HEK293 (cell line): ENCODE data around the gene ATG4B.

ENCODE experiments used
- CTCF ChIA-PET: fragments of 350-600 bp; formaldehyde crosslinking; extraction: SDS; loops from one replicate; lab custom pipeline; 2021; ENCODE audit warnings: antibody characterized with exemption; lab: Yijun Ruan, JAX
- POLR2A ChIA-PET: fragments of 300-600 bp; formaldehyde crosslinking; extraction: SDS; loops from one replicate; lab custom pipeline; 2020; ENCODE audit warnings: antibody characterized with exemption, inconsistent platforms; lab: Yijun Ruan, JAX
- H3K27ac ChIP-seq: fragments of 200-500 bp; sonication (Bioruptor generic); 2 replicates; pipeline ENCODE4 v1.5.1; 2014; ENCODE audit warnings: low read depth, low read length, control low read depth, inconsistent platforms; ENCODE audit errors: extremely low read depth
- H3K36me3 ChIP-seq, 2 experiments: fragments of 200-500 bp in 1 of 2; sonication (Bioruptor generic) in 1 of 2; 1 replicate in 1 of 2; 2 replicates in 1 of 2; pipeline ENCODE4 v1.5.1; 2014 to 2017; ENCODE audit warnings: inconsistent platforms in 2 of 2, low read length in 2 of 2; ENCODE audit not compliant: control insufficient read depth in 2 of 2, insufficient read depth in 1 of 2
- H3K4me1 ChIP-seq: fragments of 200-500 bp; sonication (Bioruptor generic); 2 replicates; pipeline ENCODE4 v1.5.1; 2014; ENCODE audit warnings: mild to moderate bottlenecking, low read length, inconsistent platforms; ENCODE audit not compliant: control insufficient read depth, insufficient read depth
- H3K4me3 ChIP-seq: 2 replicates; pipeline ENCODE4 v1.5.1; 2011; ENCODE audit warnings: low read depth, mild to moderate bottlenecking, control low read depth, low read length, moderate library complexity
- H3K9me3 ChIP-seq: fragments of 200-500 bp; sonication (Bioruptor generic); 2 replicates; pipeline ENCODE4 v1.5.1; 2014; ENCODE audit warnings: low read depth, low read length, inconsistent platforms; ENCODE audit not compliant: control insufficient read depth, insufficient read depth
- KLF16 ChIP-seq: fragments of 450-650 bp; formaldehyde crosslinking; IDR thresholded peaks from 2 replicates; pipeline ENCODE4 v1.5.1; 2017; ENCODE audit warnings: missing biosample characterization, missing genetic modification characterization
- SETDB1 ChIP-seq: IDR thresholded peaks from one replicate; pipeline ENCODE4 v1.6.1; 2017; ENCODE audit warnings: mild to moderate bottlenecking, low read length, moderate library complexity, mixed read lengths; ENCODE audit not compliant: insufficient read length
- ZBTB1 ChIP-seq: fragments of 450-650 bp; formaldehyde crosslinking; IDR thresholded peaks from 2 replicates; pipeline ENCODE4 v1.5.1; 2016; ENCODE audit warnings: missing biosample characterization, missing genetic modification characterization
- ZBTB48 ChIP-seq: fragments of 450-650 bp; formaldehyde crosslinking; IDR thresholded peaks from 2 replicates; pipeline ENCODE4 v1.5.1; 2016; ENCODE audit warnings: missing biosample characterization, missing genetic modification characterization
- ZBTB7A ChIP-seq: fragments of 450-650 bp; formaldehyde crosslinking; IDR thresholded peaks from 2 replicates; pipeline ENCODE4 v1.5.1; 2016; ENCODE audit warnings: low read depth, missing biosample characterization, missing genetic modification characterization
- ZFP69B ChIP-seq: fragments of 450-650 bp; formaldehyde crosslinking; IDR thresholded peaks from 2 replicates; pipeline ENCODE4 v1.5.1; 2016; ENCODE audit warnings: missing biosample characterization, missing genetic modification characterization
- ZIC2 ChIP-seq: fragments of 450-650 bp; formaldehyde crosslinking; IDR thresholded peaks from 2 replicates; pipeline ENCODE4 v1.5.1; 2016; ENCODE audit warnings: missing biosample characterization, missing genetic modification characterization
- ZNF138 ChIP-seq: fragments of 450-650 bp; formaldehyde crosslinking; IDR thresholded peaks from 2 replicates; pipeline ENCODE4 v1.5.1; 2016; ENCODE audit warnings: missing biosample characterization, missing genetic modification characterization, borderline replicate concordance
- ZNF184 ChIP-seq: fragments of 450-650 bp; IDR thresholded peaks from 2 replicates; pipeline ENCODE4 v1.5.1; 2018; ENCODE audit warnings: missing biosample characterization, mild to moderate bottlenecking, missing genetic modification characterization
- ZNF341 ChIP-seq: fragments of 450-650 bp; formaldehyde crosslinking; IDR thresholded peaks from 2 replicates; pipeline ENCODE4; 2016; ENCODE audit warnings: low read depth, missing biosample characterization, missing genetic modification characterization
- ZNF354C ChIP-seq: fragments of 450-650 bp; formaldehyde crosslinking; IDR thresholded peaks from 2 replicates; pipeline ENCODE4 v1.5.1; 2016; ENCODE audit warnings: missing biosample characterization, missing genetic modification characterization, low read depth, borderline replicate concordance
- ZNF391 ChIP-seq: fragments of 450-650 bp; formaldehyde crosslinking; IDR thresholded peaks from 2 replicates; pipeline ENCODE4 v1.5.1; 2016; ENCODE audit warnings: low read depth, missing biosample characterization, missing genetic modification characterization, borderline replicate concordance
- ZNF521 ChIP-seq: fragments of 450-650 bp; formaldehyde crosslinking; IDR thresholded peaks from 2 replicates; pipeline ENCODE4 v1.5.1; 2017; ENCODE audit warnings: missing biosample characterization, mild to moderate bottlenecking, missing genetic modification characterization
- ZNF558 ChIP-seq: fragments of 450-650 bp; formaldehyde crosslinking; IDR thresholded peaks from 2 replicates; pipeline ENCODE4 v1.5.1; 2016; ENCODE audit warnings: missing biosample characterization, missing genetic modification characterization
- ZNF571 ChIP-seq: fragments of 450-650 bp; formaldehyde crosslinking; IDR thresholded peaks from 2 replicates; pipeline ENCODE4 v1.5.0; 2017; ENCODE audit warnings: missing biosample characterization, missing genetic modification characterization
- ZNF600 ChIP-seq: fragments of 450-650 bp; formaldehyde crosslinking; IDR thresholded peaks from 2 replicates; pipeline ENCODE4 v1.5.1; 2016; ENCODE audit warnings: missing biosample characterization, missing genetic modification characterization
- ZNF654 ChIP-seq: fragments of 450-650 bp; formaldehyde crosslinking; IDR thresholded peaks from 2 replicates; pipeline ENCODE4 v1.5.1; 2016; ENCODE audit warnings: low read depth, missing biosample characterization, missing genetic modification characterization
- ZNF777 ChIP-seq: fragments of 450-650 bp; formaldehyde crosslinking; IDR thresholded peaks from 2 replicates; pipeline ENCODE4 v1.5.1; 2017; ENCODE audit warnings: missing biosample characterization, missing genetic modification characterization, borderline replicate concordance
- ZNF830 ChIP-seq: fragments of 450-650 bp; IDR thresholded peaks from 2 replicates; pipeline ENCODE4 v1.5.0; 2018; ENCODE audit warnings: missing biosample characterization, missing genetic modification characterization, low read depth, mild to moderate bottlenecking, moderate library complexity
- TF ChIP-seq, protein P1 (sequence below): fragments of 450-650 bp; IDR thresholded peaks from 2 replicates; pipeline ENCODE4 v1.5.1; 2018; ENCODE audit warnings: missing biosample characterization, mild to moderate bottlenecking, missing genetic modification characterization
- TF ChIP-seq, protein P2 (sequence below): fragments of 450-650 bp; formaldehyde crosslinking; IDR thresholded peaks from 2 replicates; pipeline ENCODE4 v1.5.1; 2016; ENCODE audit warnings: missing biosample characterization, missing genetic modification characterization
- TF ChIP-seq, protein P3 (sequence below): fragments of 450-650 bp; formaldehyde crosslinking; IDR thresholded peaks from 2 replicates; pipeline ENCODE4 v1.5.1; 2016; ENCODE audit warnings: missing biosample characterization, missing genetic modification characterization
- TF ChIP-seq, protein P4 (sequence below): fragments of 450-650 bp; formaldehyde crosslinking; IDR thresholded peaks from 2 replicates; pipeline ENCODE4 v1.5.1; 2017; ENCODE audit warnings: missing biosample characterization, missing genetic modification characterization

The ATG4B gene

DNA sequence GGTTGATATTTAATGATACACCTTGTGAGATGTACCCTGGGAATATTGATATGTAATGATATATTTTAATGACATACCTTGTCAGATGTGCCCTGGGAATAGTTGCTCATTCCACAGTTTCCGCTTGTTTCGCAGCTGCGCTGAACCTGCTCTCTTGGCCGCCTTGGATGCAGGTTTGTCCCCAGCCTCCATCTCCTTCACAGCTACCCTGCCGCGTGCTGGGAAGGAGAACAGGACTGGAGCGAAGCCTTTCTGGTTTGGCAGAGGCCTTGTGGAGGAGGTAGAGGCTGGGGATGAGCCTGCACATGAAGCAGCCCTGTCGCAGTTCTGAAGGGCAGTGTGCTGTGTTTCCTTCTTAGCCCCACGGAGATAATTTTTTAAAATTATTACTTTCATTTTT, 14.6 kb downstream of the ATG4B start (continued):
- TF ChIP-seq, protein P1, sequence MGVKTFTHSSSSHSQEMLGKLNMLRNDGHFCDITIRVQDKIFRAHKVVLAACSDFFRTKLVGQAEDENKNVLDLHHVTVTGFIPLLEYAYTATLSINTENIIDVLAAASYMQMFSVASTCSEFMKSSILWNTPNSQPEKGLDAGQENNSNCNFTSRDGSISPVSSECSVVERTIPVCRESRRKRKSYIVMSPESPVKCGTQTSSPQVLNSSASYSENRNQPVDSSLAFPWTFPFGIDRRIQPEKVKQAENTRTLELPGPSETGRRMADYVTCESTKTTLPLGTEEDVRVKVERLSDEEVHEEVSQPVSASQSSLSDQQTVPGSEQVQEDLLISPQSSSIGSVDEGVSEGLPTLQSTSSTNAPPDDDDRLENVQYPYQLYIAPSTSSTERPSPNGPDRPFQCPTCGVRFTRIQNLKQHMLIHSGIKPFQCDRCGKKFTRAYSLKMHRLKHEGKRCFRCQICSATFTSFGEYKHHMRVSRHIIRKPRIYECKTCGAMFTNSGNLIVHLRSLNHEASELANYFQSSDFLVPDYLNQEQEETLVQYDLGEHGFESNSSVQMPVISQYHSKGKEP (tag by site-specific recombination) = no peak
- TF ChIP-seq ZNF341 (tag by site-specific recombination) (no peak), ZIC2 (tag by site-specific recombination) (no peak), ZNF138 (no peak), ZNF830 (no peak), ZBTB7A (tag by site-specific recombination) (no peak), ZNF571 (tag by site-specific recombination) (no peak), ZNF354C (tag by site-specific recombination) (no peak), SETDB1 (no peak), ZNF521 (no peak), ZNF184 (tag by site-specific recombination) (no peak)
- TF ChIP-seq, protein P2, sequence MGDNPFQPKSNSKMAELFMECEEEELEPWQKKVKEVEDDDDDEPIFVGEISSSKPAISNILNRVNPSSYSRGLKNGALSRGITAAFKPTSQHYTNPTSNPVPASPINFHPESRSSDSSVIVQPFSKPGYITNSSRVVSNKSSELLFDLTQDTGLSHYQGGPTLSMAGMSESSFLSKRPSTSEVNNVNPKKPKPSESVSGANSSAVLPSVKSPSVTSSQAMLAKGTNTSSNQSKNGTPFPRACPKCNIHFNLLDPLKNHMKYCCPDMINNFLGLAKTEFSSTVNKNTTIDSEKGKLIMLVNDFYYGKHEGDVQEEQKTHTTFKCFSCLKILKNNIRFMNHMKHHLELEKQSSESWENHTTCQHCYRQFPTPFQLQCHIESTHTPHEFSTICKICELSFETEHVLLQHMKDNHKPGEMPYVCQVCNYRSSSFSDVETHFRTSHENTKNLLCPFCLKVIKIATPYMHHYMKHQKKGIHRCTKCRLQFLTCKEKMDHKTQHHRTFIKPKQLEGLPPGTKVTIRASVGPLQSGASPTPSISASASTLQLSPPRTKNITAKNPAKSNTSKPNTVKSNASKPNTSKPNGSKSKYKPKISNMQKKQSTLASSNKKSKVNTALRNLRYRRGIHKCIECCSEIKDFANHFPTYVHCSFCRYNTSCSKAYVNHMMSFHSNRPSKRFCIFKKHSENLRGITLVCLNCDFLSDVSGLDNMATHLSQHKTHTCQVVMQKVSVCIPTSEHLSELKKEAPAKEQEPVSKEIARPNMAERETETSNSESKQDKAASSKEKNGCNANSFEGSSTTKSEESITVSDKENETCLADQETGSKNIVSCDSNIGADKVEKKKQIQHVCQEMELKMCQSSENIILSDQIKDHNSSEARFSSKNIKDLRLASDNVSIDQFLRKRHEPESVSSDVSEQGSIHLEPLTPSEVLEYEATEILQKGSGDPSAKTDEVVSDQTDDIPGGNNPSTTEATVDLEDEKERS (tag by site-specific recombination) = no peak

DNA sequence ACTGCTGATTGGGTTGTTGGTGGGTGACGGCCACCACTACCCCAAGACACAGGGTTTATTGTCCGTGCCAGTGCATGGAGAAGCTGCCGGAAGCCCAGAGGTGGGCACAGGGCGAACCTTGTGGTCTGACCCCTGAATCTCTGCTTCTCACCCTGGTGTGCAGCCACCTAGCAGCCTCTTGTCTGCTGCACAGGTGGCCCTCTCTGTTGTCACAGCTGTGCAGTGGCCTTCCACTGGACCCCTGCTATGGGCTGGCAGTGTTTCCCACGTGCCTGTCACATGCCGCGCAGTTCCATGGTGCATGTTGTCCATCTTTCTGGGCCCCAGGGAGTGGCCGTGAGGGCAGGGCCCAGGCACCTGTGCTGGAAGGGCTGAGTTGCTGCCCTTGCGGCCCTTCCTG, 15.2 kb downstream of the ATG4B start:
- Histone ChIP-seq H3K36me3 (peaks cover 0 to 70% of the 10 kb centered on the region in 2 experiments; a peak in 2 of 3 replicates), H3K9me3 (no peaks in the 10 kb centered on the region), H3K4me1 (no peaks in the 10 kb centered on the region), H3K4me3 (no peak overlapping the region)
- CTCF ChIA-PET = interaction anchor here (0.9 kb wide), 1 partner anchor 12 kb away, joined by 4 read pairs; no protein-coding TSS in a partner anchor
- POLR2A ChIA-PET = no interaction called here
- TF ChIP-seq, protein P3, sequence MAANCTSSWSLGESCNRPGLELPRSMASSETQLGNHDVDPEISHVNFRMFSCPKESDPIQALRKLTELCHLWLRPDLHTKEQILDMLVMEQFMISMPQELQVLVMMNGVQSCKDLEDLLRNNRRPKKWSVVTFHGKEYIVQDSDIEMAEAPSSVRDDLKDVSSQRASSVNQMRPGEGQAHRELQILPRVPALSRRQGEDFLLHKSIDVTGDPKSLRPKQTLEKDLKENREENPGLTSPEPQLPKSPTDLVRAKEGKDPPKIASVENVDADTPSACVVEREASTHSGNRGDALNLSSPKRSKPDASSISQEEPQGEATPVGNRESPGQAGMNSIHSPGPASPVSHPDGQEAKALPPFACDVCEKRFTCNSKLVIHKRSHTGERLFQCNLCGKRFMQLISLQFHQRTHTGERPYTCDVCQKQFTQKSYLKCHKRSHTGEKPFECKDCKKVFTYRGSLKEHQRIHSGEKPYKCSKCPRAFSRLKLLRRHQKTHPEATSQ (tag by site-specific recombination) = no peak
- TF ChIP-seq ZNF600 (tag by site-specific recombination) (no peak), ZBTB48 (tag by site-specific recombination) (no peak), ZNF558 (tag by site-specific recombination) (no peak), ZNF654 (tag by site-specific recombination) (no peak), ZNF391 (tag by site-specific recombination) (no peak), ZFP69B (tag by site-specific recombination) (no peak), KLF16 (no peak), ZNF138 (no peak), ZNF777 (tag by site-specific recombination) (no peak), ZBTB1 (tag by site-specific recombination) (no peak)
- TF ChIP-seq, protein P4, sequence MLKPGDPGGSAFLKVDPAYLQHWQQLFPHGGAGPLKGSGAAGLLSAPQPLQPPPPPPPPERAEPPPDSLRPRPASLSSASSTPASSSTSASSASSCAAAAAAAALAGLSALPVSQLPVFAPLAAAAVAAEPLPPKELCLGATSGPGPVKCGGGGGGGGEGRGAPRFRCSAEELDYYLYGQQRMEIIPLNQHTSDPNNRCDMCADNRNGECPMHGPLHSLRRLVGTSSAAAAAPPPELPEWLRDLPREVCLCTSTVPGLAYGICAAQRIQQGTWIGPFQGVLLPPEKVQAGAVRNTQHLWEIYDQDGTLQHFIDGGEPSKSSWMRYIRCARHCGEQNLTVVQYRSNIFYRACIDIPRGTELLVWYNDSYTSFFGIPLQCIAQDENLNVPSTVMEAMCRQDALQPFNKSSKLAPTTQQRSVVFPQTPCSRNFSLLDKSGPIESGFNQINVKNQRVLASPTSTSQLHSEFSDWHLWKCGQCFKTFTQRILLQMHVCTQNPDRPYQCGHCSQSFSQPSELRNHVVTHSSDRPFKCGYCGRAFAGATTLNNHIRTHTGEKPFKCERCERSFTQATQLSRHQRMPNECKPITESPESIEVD (tag by site-specific recombination) = no peak
- TF ChIP-seq, all 188 proteins: peak for 0
- no peak overlapping the region for H3K27ac ChIP-seq
